ENCODE results near the gene ARF1.
A peak's percentile ranks its signal among the peaks of the same experiment; 100 is the strongest.

Gene ARF1

DNA sequence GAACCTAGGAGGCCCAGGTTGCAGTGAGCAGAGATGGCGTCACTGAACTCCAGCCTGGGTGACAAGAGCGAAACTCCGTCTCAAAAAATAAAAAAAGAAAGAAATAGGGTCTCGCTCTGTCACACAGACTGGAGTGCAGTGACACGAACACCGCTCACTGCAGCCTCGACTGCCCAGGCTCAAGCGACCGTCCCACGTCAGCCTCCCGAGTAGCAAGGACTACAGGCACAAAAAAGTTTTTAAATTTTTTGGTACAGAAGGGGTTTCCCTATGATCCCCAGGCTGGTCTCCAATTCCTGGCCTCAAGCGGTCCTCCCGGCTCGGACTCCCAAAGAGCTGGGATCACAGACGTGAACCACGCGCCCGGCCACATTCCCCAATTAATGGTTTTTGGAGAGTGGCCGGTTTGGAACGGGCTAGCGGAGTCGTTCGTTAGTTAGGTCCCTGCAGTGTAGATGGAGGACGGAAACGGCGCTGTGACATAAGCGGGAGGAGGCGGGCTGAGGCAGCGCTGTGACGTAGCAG lies 57.0 kb downstream of the ARF1 start:
- H3K9me3 ChIP-seq (ENCODE audit: control insufficient read depth, insufficient read depth, low read depth, low read length), result no peaks in the 10 kb centered on the region
- H3K4me3 ChIP-seq (ENCODE audit: low read depth, low read length), result peak overlapping the region; percentile 90
- peak overlapping the region; percentile 58 for H3K9ac ChIP-seq (ENCODE audit: low read length)
- peaks cover 32% of the 10 kb centered on the region for H3K27me3 ChIP-seq (ENCODE audit: control insufficient read depth, insufficient read depth, low read length)
- H3K4me1 ChIP-seq (ENCODE audit: control insufficient read depth, insufficient read depth, low read length), result peaks cover 6% of the 10 kb centered on the region; the same call in 1 of the 2 replicates
- H3K27ac ChIP-seq (ENCODE audit: low read depth, low read length), result peak overlapping the region; percentile 54; the same call in 1 of the 2 replicates
- no peaks in the 10 kb centered on the region; the same call in 1 of the 2 replicates for H3K36me3 ChIP-seq (ENCODE audit: control insufficient read depth, insufficient read depth, low read length)

- H3K4me1 ChIP-seq (ENCODE audit: control insufficient read depth, insufficient read depth, low read length), result peaks cover 6% of the 10 kb centered on the region; the same call in 1 of the 2 replicates
- H3K4me3 ChIP-seq (ENCODE audit: low read depth, low read length), result peak within 1 kb of the TSS; percentile 90
- peak within 1 kb of the TSS; percentile 54; the same call in 1 of the 2 replicates for H3K27ac ChIP-seq (ENCODE audit: low read depth, low read length)
- H3K9me3 ChIP-seq (ENCODE audit: control insufficient read depth, insufficient read depth, low read depth, low read length), result no peaks in the 10 kb centered on the region
- H3K27me3 ChIP-seq (ENCODE audit: control insufficient read depth, insufficient read depth, low read length), result peaks cover 26% of the 10 kb centered on the region
- H3K36me3 ChIP-seq (ENCODE audit: control insufficient read depth, insufficient read depth, low read length), result no peaks in the 10 kb centered on the region; the same call in 1 of the 2 replicates
- H3K9ac ChIP-seq (ENCODE audit: low read length), result peak within 1 kb of the TSS; percentile 81
Observed at GRCh38 chr1:228139931-228140723, 57.6 kb downstream of the ARF1 start, which contains the start of gene GUK1. TSS of gene GUK1 (plus strand) at chr1:228140279. CDS start at chr1:228140303, 24 bp downstream.

DNA sequence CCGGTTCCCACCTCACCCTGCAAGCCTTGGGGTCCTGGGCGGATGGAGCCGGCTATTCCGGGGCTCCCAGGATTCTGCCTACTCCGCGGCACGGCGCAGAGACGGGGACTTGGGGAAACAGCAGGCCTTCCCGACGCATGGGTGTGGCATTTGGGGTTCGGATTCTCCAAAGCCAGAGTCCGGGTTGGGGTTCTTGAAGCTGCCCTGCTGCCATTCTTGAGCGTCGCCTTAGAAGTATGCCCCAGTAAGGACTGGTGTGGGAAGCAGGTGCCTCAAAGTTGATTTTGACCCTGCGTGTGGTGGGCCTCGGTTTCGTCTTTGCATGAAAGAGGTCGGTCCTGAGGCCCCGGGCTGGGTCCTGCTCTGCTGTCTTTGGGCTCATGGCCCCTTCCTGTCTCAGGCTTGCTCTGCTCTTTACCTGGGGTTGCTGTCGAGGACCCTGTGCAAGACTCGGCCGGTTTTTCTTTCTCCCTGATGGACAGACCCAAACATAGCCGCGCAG lies 58.3 kb downstream of the ARF1 start:
- peak overlapping the region; percentile 81 for H3K9ac ChIP-seq (ENCODE audit: low read length)
- H3K9me3 ChIP-seq (ENCODE audit: control insufficient read depth, insufficient read depth, low read depth, low read length), result no peaks in the 10 kb centered on the region
- H3K27ac ChIP-seq (ENCODE audit: low read depth, low read length), result no peak overlapping the region
- peaks cover 6% of the 10 kb centered on the region; the same call in 1 of the 2 replicates for H3K4me1 ChIP-seq (ENCODE audit: control insufficient read depth, insufficient read depth, low read length)
- H3K27me3 ChIP-seq (ENCODE audit: control insufficient read depth, insufficient read depth, low read length), result peaks cover 19% of the 10 kb centered on the region
- peak overlapping the region; percentile 90 for H3K4me3 ChIP-seq (ENCODE audit: low read depth, low read length)
- peaks cover 5% of the 10 kb centered on the region; the same call in 1 of the 2 replicates for H3K36me3 ChIP-seq (ENCODE audit: control insufficient read depth, insufficient read depth, low read length)

DNA sequence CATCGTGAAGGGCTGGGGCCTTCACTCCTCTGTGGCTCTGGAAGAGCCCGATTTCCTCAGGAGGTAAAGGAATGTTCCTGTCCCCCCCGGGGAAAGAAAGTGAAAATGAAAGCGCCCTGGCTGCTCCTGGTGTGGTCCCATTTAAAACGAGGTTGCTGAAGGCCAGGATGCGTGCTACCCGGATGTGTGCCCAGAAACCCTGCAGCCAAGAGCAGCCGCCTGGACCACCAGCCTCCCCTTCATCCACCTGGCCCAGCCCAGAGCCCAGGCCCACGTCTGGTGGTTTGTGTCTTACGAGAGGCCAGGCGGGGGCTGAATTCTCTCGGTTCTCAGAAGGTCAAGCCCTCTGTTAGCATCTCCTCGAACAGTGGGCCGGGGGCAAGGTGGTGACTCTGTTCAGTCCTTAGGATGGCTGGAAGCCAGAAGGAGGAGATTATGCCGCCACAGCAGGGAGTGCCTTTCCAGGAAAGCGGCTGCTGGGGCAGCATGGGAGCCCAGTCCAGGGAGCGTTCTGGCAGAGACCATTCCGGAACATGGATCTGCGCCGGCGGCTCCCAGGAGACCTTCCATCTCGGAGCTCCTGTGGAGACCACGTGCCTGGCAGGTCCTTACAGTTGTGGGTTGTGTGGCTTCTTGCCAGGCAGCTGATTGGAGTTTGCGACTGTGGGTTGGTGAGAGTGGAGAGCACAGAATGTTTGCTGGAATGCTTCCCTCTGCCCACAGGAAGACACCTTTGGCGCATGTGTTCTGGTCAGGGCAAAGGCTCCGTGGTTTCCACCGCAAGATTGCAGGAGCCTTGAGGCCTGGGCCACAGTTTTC lies 58.9 kb downstream of the ARF1 start:
- peaks cover 6% of the 10 kb centered on the region; the same call in 1 of the 2 replicates for H3K36me3 ChIP-seq (ENCODE audit: control insufficient read depth, insufficient read depth, low read length)

GRCh38 chr1:228142155-228142691 lies 59.7 kb downstream of the ARF1 start:
- H3K36me3 ChIP-seq (ENCODE audit: control insufficient read depth, insufficient read depth, low read length), result peaks cover 12% of the 10 kb centered on the region; the same call in 1 of the 2 replicates
- H3K9ac ChIP-seq (ENCODE audit: low read length), result no peak overlapping the region
- H3K9me3 ChIP-seq (ENCODE audit: control insufficient read depth, insufficient read depth, low read depth, low read length), result no peaks in the 10 kb centered on the region
- no peak overlapping the region for H3K4me3 ChIP-seq (ENCODE audit: low read depth, low read length)
- no peak overlapping the region for H3K27ac ChIP-seq (ENCODE audit: low read depth, low read length)
- H3K27me3 ChIP-seq (ENCODE audit: control insufficient read depth, insufficient read depth, low read length), result peaks cover 5% of the 10 kb centered on the region
- H3K4me1 ChIP-seq (ENCODE audit: control insufficient read depth, insufficient read depth, low read length), result peaks cover 6% of the 10 kb centered on the region; the same call in 1 of the 2 replicates

More for the DNA sequence above, 58.9 kb downstream of the ARF1 start:
- H3K9ac ChIP-seq (ENCODE audit: low read length), result peak overlapping the region; percentile 81
- H3K4me1 ChIP-seq (ENCODE audit: control insufficient read depth, insufficient read depth, low read length), result peaks cover 6% of the 10 kb centered on the region; the same call in 1 of the 2 replicates
- no peaks in the 10 kb centered on the region for H3K9me3 ChIP-seq (ENCODE audit: control insufficient read depth, insufficient read depth, low read depth, low read length)
- H3K27ac ChIP-seq (ENCODE audit: low read depth, low read length), result no peak overlapping the region
- peak overlapping the region; percentile 90 for H3K4me3 ChIP-seq (ENCODE audit: low read depth, low read length)
- peaks cover 13% of the 10 kb centered on the region for H3K27me3 ChIP-seq (ENCODE audit: control insufficient read depth, insufficient read depth, low read length)

DNA sequence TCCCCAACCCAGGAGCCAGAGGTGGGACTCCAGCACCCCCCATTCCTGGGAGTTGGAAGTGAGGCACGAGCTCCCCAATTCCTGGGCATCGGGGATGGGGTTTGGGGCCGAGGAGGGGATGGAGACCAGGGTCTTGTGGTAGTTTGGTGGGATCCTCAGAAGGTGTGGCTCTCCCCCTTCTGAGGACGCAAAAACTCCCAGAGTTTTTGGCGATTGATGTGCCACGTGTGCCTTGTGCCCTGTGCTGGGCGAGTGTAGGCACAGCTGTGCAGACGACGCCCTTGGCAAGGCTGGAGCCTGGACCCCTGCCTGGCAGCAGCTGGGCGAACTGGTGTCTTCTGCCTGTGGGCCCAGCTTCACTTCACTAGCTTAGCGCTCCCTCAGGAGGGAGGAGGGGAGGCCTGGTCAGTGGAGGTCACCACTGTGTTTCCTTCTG lies 60.2 kb downstream of the ARF1 start:
- no peak overlapping the region for H3K27ac ChIP-seq (ENCODE audit: low read depth, low read length)
- H3K9ac ChIP-seq (ENCODE audit: low read length), result no peak overlapping the region
- H3K36me3 ChIP-seq (ENCODE audit: control insufficient read depth, insufficient read depth, low read length), result peaks cover 15% of the 10 kb centered on the region; the same call in 1 of the 2 replicates
- H3K9me3 ChIP-seq (ENCODE audit: control insufficient read depth, insufficient read depth, low read depth, low read length), result no peaks in the 10 kb centered on the region
- H3K4me1 ChIP-seq (ENCODE audit: control insufficient read depth, insufficient read depth, low read length), result peaks cover 6% of the 10 kb centered on the region; the same call in 1 of the 2 replicates
- H3K27me3 ChIP-seq (ENCODE audit: control insufficient read depth, insufficient read depth, low read length), result no peaks in the 10 kb centered on the region; the same call in 1 of the 2 replicates
- no peak overlapping the region for H3K4me3 ChIP-seq (ENCODE audit: low read depth, low read length)

DNA sequence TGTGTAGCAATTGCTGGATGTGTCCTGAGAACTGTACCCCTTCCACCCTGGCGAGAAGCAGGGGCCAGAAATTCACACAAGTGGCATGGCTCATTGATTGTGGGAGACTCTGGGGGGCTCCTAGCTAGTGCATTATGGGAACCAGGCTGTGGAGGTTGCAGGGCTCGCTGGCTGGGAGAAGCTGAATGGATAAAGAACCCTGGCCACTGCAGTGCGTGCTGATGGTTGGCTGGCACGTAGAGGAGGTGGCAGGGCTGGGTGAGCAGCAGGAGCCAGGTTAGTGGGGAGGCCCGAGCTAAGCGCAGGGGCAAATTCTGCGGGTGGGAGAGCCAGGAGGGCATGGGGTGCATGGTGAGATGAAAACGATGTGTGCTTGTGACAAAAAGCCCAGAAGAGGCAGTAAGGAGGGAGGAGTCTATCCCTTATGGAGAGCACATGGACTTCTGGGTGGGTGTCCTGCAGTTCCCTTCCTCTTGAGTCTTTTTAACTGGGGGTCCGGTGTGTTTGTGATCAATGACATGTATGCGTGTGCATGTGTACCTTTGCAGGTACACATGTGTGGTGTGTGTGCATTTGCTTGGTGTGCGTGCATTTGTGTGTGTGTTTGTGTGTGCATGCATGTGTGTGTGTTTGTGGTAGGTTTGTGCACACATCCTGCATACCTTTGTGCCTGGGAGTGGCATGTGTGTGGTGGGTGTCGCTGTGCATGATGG lies 61.1 kb downstream of the ARF1 start:
- H3K36me3 ChIP-seq (ENCODE audit: control insufficient read depth, insufficient read depth, low read length), result peaks cover 18% of the 10 kb centered on the region; the same call in 1 of the 2 replicates
- peaks cover 6% of the 10 kb centered on the region; the same call in 1 of the 2 replicates for H3K4me1 ChIP-seq (ENCODE audit: control insufficient read depth, insufficient read depth, low read length)
- no peaks in the 10 kb centered on the region for H3K27me3 ChIP-seq (ENCODE audit: control insufficient read depth, insufficient read depth, low read length)
- H3K9me3 ChIP-seq (ENCODE audit: control insufficient read depth, insufficient read depth, low read depth, low read length), result no peaks in the 10 kb centered on the region
- H3K4me3 ChIP-seq (ENCODE audit: low read depth, low read length), result no peak overlapping the region
- H3K27ac ChIP-seq (ENCODE audit: low read depth, low read length), result no peak overlapping the region
- no peak overlapping the region for H3K9ac ChIP-seq (ENCODE audit: low read length)

GRCh38 chr1:228144193-228144992 lies 61.9 kb downstream of the ARF1 start:
- H3K27me3 ChIP-seq (ENCODE audit: control insufficient read depth, insufficient read depth, low read length), result no peaks in the 10 kb centered on the region
- H3K27ac ChIP-seq (ENCODE audit: low read depth, low read length), result no peak overlapping the region
- no peaks in the 10 kb centered on the region for H3K9me3 ChIP-seq (ENCODE audit: control insufficient read depth, insufficient read depth, low read depth, low read length)
- H3K4me1 ChIP-seq (ENCODE audit: control insufficient read depth, insufficient read depth, low read length), result peaks cover 12% of the 10 kb centered on the region
- no peak overlapping the region for H3K4me3 ChIP-seq (ENCODE audit: low read depth, low read length)
- peaks cover 18% of the 10 kb centered on the region for H3K36me3 ChIP-seq (ENCODE audit: control insufficient read depth, insufficient read depth, low read length)
- H3K9ac ChIP-seq (ENCODE audit: low read length), result no peak overlapping the region

DNA sequence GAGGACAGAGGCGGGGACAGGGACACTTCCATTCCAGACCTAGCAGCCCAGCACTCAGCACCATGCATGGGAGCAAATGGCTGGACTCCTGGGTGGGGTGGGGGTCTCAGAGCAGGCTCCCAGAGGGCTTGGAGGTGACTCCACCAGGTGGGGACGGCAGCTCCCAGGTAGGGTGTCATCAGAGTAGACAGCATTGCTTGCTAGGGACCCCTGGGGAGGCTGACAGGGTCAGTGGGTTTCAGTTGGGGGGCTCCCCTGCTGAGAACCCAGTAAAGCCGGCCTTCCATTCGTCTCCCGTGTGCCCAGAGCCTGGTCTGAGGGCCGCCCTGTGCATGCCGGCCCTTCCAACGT lies 62.5 kb downstream of the ARF1 start:
- Histone ChIP-seq H3K4me3 (ENCODE audit: low read depth, low read length) (no peak overlapping the region), H3K9me3 (ENCODE audit: control insufficient read depth, insufficient read depth, low read depth, low read length) (no peaks in the 10 kb centered on the region), H3K4me1 (ENCODE audit: control insufficient read depth, insufficient read depth, low read length) (peaks cover 17% of the 10 kb centered on the region), H3K9ac (ENCODE audit: low read length) (no peak overlapping the region), H3K36me3 (ENCODE audit: control insufficient read depth, insufficient read depth, low read length) (peaks cover 18% of the 10 kb centered on the region), H3K27me3 (ENCODE audit: control insufficient read depth, insufficient read depth, low read length) (no peaks in the 10 kb centered on the region), H3K27ac (ENCODE audit: low read depth, low read length) (no peak overlapping the region)

All from HUES6 (cell line).